GM21825 (cell line): Measurements from ENCODE around the gene PTPRG.
"Not testable (repeated sequence)": the region's sequence is repeated elsewhere in the genome, so short reads cannot be mapped to it uniquely, and the experiment has no call there.

Source experiments
- ATAC-seq: cut with Tn5 transposase; IDR thresholded peaks from one replicate; pipeline ENCODE4 v1.9.1; 2021; ENCODE audit warnings: mild to moderate bottlenecking, moderate library complexity; ENCODE audit not compliant: unreplicated experiment

PTPRG gene

GRCh38 chr3:61682671-61683548 is 121.5 kb downstream of the PTPRG start:
- no peak for ATAC-seq

DNA sequence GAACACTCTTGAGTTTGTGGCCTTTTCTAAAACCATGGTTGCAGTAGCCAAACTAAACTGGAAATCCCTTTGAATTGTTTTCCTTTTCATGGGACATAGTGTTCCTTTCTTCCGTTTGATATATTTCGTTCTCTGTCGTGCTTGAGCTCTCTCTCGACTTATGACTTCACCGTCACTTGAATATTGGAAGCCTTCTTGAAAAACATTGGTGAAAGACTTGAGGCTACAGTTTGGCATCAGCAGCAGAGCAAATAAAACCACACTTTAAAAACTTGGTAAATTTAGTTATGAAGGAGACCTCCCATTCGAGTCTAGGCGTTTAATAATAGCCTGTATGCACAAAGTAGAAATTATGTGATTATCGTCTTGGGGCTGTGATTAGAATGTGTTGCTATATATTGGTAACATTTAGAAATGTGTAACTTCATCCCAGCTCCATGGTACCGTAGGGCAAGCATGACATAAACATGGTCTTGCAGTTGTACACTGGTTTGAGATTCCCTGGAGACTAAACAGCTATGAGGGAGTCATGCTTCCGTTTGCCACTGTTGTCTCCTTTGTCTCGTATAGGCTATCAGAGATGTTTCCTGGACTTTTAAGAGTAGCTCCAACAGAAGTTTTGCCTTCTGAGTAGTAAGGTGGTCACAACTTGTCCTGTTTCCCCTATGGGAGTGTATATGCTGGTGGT is 122.3 kb downstream of the PTPRG start:
- ATAC-seq = no peak

GRCh38 chr3:61684386-61684785 is 123.0 kb downstream of the PTPRG start:
- ATAC-seq = no peak

GRCh38 chr3:61685755-61686154 is 124.4 kb downstream of the PTPRG start:
- no peak for ATAC-seq

DNA sequence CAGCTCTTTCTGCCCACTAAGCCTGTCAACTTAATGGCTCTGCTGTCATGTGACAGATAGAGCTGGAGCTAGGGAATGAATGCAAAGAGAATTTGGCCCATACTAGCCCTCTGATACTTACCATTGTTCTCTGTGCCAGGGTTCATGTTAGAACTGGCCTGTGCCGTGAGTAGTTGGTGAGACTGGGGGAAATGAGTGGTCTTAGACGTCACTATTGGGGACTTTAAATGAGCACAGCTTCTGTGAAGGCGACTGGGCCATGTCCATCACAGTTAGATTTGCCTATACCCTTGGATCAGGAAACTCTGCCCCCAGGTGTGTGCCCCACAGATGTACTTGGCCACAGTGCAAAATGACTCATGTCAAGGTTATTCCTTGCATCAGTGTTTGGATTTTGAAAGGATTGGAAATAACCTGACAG is 124.9 kb downstream of the PTPRG start:
- ATAC-seq = no peak

- no peak for ATAC-seq
These were observed 125.8 kb downstream of the PTPRG start for GRCh38 chr3:61687206-61687605.

GRCh38 chr3:61687663-61688306 is 126.4 kb downstream of the PTPRG start:
- ATAC-seq = no peak

- ATAC-seq = no peak
These were observed 127.1 kb downstream of the PTPRG start for GRCh38 chr3:61688307-61688984.

DNA sequence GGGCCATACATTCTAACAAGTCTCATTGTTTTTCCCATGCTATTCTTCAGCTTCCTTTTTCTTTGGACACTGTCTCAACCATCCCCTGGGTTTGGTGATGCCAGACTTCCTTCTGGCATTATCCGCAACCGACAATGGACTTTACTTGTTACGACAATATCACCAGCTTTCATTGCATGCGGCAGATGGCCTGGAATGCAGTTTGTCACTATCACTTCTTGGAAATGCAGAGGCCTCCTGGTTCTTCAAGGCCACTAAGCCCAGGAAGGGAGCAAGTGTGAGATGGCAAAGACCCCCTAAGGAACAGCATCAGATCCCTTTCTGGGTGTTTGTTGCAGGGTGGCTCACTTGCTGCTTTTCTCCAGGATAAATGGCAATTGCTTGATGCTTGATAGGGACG is 128.6 kb downstream of the PTPRG start:
- ATAC-seq = no peak

GRCh38 chr3:61691466-61691865 is 130.1 kb downstream of the PTPRG start:
- no peak for ATAC-seq

GRCh38 chr3:61697301-61697700 is 135.9 kb downstream of the PTPRG start:
- no peak for ATAC-seq

DNA sequence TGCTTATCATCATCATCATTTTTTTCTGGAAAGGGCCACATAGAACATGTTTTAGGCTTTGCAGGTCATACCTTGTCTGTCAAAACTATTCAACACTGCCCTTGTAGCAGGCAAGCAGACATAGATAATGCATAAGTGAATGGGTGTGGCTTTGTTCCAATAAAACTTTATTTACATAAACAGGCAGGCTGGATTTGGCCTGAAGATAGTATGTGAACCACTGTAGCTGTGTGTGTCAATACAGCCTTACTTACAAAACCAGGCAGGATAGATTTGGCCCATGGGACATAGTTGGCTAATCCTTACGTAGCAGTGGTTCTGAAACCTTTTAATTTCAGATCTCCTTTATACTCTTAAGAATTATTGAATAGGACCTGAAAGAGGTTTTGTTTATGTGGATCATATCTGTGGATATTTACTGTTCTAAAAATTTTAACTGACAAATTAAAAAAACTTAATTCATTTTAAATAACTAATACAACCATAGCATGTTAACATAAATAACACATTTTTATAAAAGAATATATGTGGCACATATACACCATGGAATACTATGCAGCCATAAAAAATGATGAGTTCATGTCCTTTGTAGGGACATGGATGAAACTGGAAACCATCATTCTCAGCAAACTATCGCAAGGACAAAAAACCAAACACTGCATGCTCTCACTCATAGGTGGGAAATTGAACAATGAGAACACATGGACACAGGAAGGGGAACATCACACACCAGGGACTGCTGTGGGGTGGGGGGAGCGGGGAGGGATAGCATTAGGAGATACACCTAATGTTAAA is 137.1 kb downstream of the PTPRG start:
- ATAC-seq = not testable (repeated sequence)

DNA sequence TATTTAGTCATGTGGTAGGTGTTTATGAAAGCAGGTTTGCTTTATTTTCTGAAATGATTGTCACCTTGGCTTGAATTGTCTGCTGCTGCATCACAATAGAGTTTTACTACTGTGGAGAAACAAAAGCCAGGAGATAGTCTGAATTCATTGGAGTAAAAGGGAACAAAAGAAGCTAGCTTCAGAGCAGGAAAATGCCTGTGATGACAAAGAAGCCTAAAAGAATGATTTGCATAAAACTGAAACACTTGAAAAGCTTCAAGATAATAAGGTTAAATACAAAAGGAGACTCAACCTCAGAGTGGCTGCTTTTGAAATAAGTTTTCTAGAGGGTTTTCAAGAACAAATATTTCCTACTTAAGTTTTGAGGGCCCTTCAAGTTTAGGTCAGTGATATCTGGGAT is 138.3 kb downstream of the PTPRG start:
- ATAC-seq = no peak

DNA sequence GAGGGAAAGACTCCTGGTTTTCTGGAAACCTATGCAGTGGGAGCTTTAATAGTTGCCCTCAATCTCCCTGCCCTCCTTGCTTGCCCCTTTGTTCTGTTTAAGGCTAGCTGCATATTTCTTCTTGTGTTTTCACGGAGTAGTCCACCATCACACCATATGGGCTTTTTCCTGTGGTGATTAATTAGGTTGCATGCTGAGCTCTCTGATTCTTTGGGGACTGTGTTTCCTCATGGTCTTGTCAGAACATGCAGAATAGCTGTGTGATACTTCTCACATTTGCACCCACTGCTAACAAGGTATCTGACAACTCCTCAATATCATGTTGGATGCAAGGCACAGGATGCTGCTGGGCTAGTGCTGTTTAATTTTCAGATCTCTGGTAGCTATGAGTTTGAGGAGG is 139.6 kb downstream of the PTPRG start:
- no peak for ATAC-seq

DNA sequence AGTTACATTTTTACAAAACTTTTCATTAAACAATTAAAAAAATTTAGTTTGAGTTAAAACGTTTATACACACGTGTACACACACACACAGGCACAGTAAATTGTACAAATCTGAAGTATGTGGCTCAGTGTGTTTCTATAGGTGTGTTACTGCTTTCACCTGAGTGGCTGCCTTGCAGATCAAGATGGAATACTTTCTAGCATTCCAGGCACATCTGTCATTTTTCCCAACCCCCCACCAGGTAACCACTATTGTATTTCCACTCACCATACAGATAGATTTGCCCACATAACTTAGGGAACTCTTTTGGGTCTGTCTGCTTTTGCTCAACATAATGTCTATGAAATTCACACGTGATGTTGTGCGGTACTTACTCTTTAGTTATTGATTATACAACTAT is 141.1 kb downstream of the PTPRG start:
- no peak for ATAC-seq

GRCh38 chr3:61704807-61705206 is 143.4 kb downstream of the PTPRG start:
- no peak for ATAC-seq

- ATAC-seq = no peak
These were observed 146.1 kb downstream of the PTPRG start for GRCh38 chr3:61707492-61707891.

DNA sequence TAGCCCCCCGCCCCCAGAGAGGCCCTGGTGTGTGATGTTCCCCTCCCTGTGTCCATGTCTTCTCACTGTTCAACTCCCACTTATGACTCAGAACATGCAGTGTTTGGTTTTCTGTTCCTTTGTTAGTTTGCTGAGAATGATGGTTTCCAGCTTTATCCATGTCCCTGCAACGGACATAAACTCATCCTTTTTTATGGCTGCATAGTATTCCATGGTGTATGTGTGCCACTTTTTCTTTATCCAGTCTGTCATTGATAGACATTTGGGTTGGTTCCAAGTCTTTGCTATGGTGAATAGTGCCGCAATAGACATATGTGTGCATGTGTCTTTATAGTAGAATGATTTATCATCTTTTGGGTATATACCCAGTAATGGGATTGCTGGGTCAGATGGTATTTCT is 149.5 kb downstream of the PTPRG start:
- not testable (repeated sequence) for ATAC-seq

GRCh38 chr3:61714225-61714624 is 152.9 kb downstream of the PTPRG start:
- no peak for ATAC-seq

GRCh38 chr3:61715886-61716527 is 154.6 kb downstream of the PTPRG start:
- ATAC-seq = no peak
